PC-3 (cell line): Measurements from ENCODE around the gene FMNL2.

Experiments
- EZH2 ChIP-seq: fragments of 300-600 bp; sonication (generic); IDR thresholded peaks from one replicate; pipeline ENCODE4 v1.6.1; 2017; ENCODE audit warnings: antibody characterized with exemption, mild to moderate bottlenecking, low read length; ENCODE audit not compliant: unreplicated experiment
- TF ChIP-seq, protein P1 (sequence below): fragments of 300-600 bp; sonication (generic); conservative IDR thresholded peaks from 2 replicates; pipeline ENCODE4 v1.5.1; 2017; ENCODE audit warnings: antibody characterized with exemption, low read depth, mild to moderate bottlenecking, low read length

DNA sequence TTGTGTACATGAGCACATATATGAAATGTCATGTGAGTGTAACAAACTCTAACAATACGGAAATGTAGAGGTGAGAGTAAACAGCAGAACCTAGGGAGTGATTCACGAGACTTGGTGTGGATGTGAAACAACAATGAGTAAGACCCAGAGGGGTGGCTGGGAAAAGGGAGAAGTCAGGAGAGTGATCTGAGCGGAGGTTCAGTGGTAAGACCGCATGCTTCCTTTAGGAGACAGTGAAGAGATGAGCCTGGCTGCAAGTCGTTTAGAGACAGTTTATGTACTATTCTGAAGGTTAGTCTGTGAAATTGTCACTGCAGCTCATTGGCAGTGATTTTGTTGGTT is 231.7 kb downstream of the FMNL2 start:
- TF ChIP-seq, protein P1, sequence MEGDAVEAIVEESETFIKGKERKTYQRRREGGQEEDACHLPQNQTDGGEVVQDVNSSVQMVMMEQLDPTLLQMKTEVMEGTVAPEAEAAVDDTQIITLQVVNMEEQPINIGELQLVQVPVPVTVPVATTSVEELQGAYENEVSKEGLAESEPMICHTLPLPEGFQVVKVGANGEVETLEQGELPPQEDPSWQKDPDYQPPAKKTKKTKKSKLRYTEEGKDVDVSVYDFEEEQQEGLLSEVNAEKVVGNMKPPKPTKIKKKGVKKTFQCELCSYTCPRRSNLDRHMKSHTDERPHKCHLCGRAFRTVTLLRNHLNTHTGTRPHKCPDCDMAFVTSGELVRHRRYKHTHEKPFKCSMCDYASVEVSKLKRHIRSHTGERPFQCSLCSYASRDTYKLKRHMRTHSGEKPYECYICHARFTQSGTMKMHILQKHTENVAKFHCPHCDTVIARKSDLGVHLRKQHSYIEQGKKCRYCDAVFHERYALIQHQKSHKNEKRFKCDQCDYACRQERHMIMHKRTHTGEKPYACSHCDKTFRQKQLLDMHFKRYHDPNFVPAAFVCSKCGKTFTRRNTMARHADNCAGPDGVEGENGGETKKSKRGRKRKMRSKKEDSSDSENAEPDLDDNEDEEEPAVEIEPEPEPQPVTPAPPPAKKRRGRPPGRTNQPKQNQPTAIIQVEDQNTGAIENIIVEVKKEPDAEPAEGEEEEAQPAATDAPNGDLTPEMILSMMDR = no peak
- TF ChIP-seq EZH2 = no peak
